ENCODE results near the gene MCU.
A peak's percentile ranks its signal among the peaks of the same experiment; 100 is the strongest.
"Not testable (repeated sequence)": the region's sequence is repeated elsewhere in the genome, so short reads cannot be mapped to it uniquely, and the experiment has no call there.

The MCU gene

GRCh38 chr10:72691863-72692743 is at the start of gene MCU:
Gene MCU (plus strand): TSS chr10:72692143. CDS start chr10:72692152, 9 bp downstream.
- peak; percentile 95 for DNase-seq (ENCODE audit: low read depth)
- no peak for TF ChIP-seq CTCF (IDR thresholded peaks at IDR 0.05; ENCODE audit: low read length, missing control alignments)
- peak within 1 kb of the TSS; percentile 93 for H3K4me3 ChIP-seq (replicated peaks; ENCODE audit: low read depth, low read length)

GRCh38 chr10:72642318-72642717 is 49.6 kb upstream of the MCU start:
- no peak for TF ChIP-seq CTCF (IDR thresholded peaks at IDR 0.05; ENCODE audit: low read length, missing control alignments)
- no peak overlapping the region for H3K4me3 ChIP-seq (replicated peaks; ENCODE audit: low read depth, low read length)
- no peak for DNase-seq (ENCODE audit: low read depth)

GRCh38 chr10:72645263-72645858 is 46.6 kb upstream of the MCU start:
- TF ChIP-seq CTCF (IDR thresholded peaks at IDR 0.05; ENCODE audit: low read length, missing control alignments), result no peak
- no peak for DNase-seq (ENCODE audit: low read depth)
- no peak overlapping the region for H3K4me3 ChIP-seq (replicated peaks; ENCODE audit: low read depth, low read length)

- H3K4me3 ChIP-seq (replicated peaks; ENCODE audit: low read depth, low read length); DNase-seq (ENCODE audit: low read depth): not testable (repeated sequence)
These were observed 45.0 kb upstream of the MCU start for GRCh38 chr10:72646971-72647370.

GRCh38 chr10:72648301-72648700 is 43.6 kb upstream of the MCU start:
- TF ChIP-seq CTCF (IDR thresholded peaks at IDR 0.05; ENCODE audit: low read length, missing control alignments), result no peak
- DNase-seq (ENCODE audit: low read depth), result no peak
- no peak overlapping the region for H3K4me3 ChIP-seq (replicated peaks; ENCODE audit: low read depth, low read length)

- no peak overlapping the region for H3K4me3 ChIP-seq (replicated peaks; ENCODE audit: low read depth, low read length)
- DNase-seq (ENCODE audit: low read depth), result no peak
- TF ChIP-seq CTCF (IDR thresholded peaks at IDR 0.05; ENCODE audit: low read length, missing control alignments), result no peak
These were observed 42.7 kb upstream of the MCU start for GRCh38 chr10:72649291-72649690.

- H3K4me3 ChIP-seq (replicated peaks; ENCODE audit: low read depth, low read length), result no peak overlapping the region
- DNase-seq (ENCODE audit: low read depth), result no peak
- no peak for TF ChIP-seq CTCF (IDR thresholded peaks at IDR 0.05; ENCODE audit: low read length, missing control alignments)
These were observed 38.4 kb upstream of the MCU start for GRCh38 chr10:72653383-72654096.

Measured in fibroblast of pulmonary artery (primary cell).